Measurements from ENCODE around the gene TYMS.

The TYMS gene

GRCh38 chr18:641224-641623 lies 16.2 kb upstream of the TYMS start:
- DNase-seq (ENCODE audit: low read depth, low spot score): no peak
- no peak overlapping the region for H3K27ac ChIP-seq

GRCh38 chr18:644395-645004 lies 13.0 kb upstream of the TYMS start:
- no peak for DNase-seq (ENCODE audit: low read depth, low spot score)
- H3K27ac ChIP-seq: no peak overlapping the region

GRCh38 chr18:647304-647703 lies 10.1 kb upstream of the TYMS start:
- no peak overlapping the region for H3K27ac ChIP-seq
- no peak for DNase-seq (ENCODE audit: low read depth, low spot score)

- DNase-seq (ENCODE audit: low read depth, low spot score): no peak
- H3K27ac ChIP-seq: no peak overlapping the region
Measured at GRCh38 chr18:649341-649740, 8.1 kb upstream of the TYMS start.

- DNase-seq (ENCODE audit: low read depth, low spot score): no peak
- H3K27ac ChIP-seq: no peak overlapping the region
Measured at GRCh38 chr18:650428-650858, 7.0 kb upstream of the TYMS start.

- no peak overlapping the region for H3K27ac ChIP-seq
Measured at GRCh38 chr18:652131-652530, 5.3 kb upstream of the TYMS start.

GRCh38 chr18:653512-653911 lies 3.9 kb upstream of the TYMS start:
- H3K27ac ChIP-seq: no peak overlapping the region
- DNase-seq (ENCODE audit: low read depth, low spot score): no peak

More at GRCh38 chr18:652131-652530, 5.3 kb upstream of the TYMS start:
- DNase-seq (ENCODE audit: low read depth, low spot score): no peak

GRCh38 chr18:654601-655000 lies 2.9 kb upstream of the TYMS start:
- no peak overlapping the region for H3K27ac ChIP-seq
- no peak for DNase-seq (ENCODE audit: low read depth, low spot score)

GRCh38 chr18:655445-655844 lies 2.0 kb upstream of the TYMS start:
- DNase-seq (ENCODE audit: low read depth, low spot score): no peak
- no peak overlapping the region for H3K27ac ChIP-seq

GRCh38 chr18:658001-658946 lies 821 bp downstream of the TYMS start:
- DNase-seq (ENCODE audit: low read depth, low spot score): peak; percentile 31
- peak overlapping the region; percentile 72 for H3K27ac ChIP-seq

- H3K27ac ChIP-seq: no peak overlapping the region
- no peak for DNase-seq (ENCODE audit: low read depth, low spot score)
Measured at GRCh38 chr18:658947-659533, 1.6 kb downstream of the TYMS start.

- no peak overlapping the region for H3K27ac ChIP-seq
- no peak for DNase-seq (ENCODE audit: low read depth, low spot score)
Measured at GRCh38 chr18:659597-659996, 2.1 kb downstream of the TYMS start.

- no peak for DNase-seq (ENCODE audit: low read depth, low spot score)
- H3K27ac ChIP-seq: no peak overlapping the region
Measured at GRCh38 chr18:662197-662596, 4.7 kb downstream of the TYMS start.

- DNase-seq (ENCODE audit: low read depth, low spot score): no peak
- H3K27ac ChIP-seq: no peak overlapping the region
Measured at GRCh38 chr18:666177-666576, 8.7 kb downstream of the TYMS start.

- no peak for DNase-seq (ENCODE audit: low read depth, low spot score)
- H3K27ac ChIP-seq: no peak overlapping the region
Measured at GRCh38 chr18:666628-667027, 9.2 kb downstream of the TYMS start.

GRCh38 chr18:668260-668659 lies 10.8 kb downstream of the TYMS start:
- H3K27ac ChIP-seq: no peak overlapping the region
- no peak for DNase-seq (ENCODE audit: low read depth, low spot score)

GRCh38 chr18:669077-669476 lies 11.6 kb downstream of the TYMS start:
- DNase-seq (ENCODE audit: low read depth, low spot score): no peak
- no peak overlapping the region for H3K27ac ChIP-seq

- DNase-seq (ENCODE audit: low read depth, low spot score): no peak
- no peak overlapping the region for H3K27ac ChIP-seq
Measured at GRCh38 chr18:670522-670921, 13.1 kb downstream of the TYMS start.

GRCh38 chr18:671405-671804 lies 14.0 kb downstream of the TYMS start:
- H3K27ac ChIP-seq: no peak overlapping the region
- no peak for DNase-seq (ENCODE audit: low read depth, low spot score)

GRCh38 chr18:673317-673716 lies 15.9 kb downstream of the TYMS start:
- no peak overlapping the region for H3K27ac ChIP-seq
- DNase-seq (ENCODE audit: low read depth, low spot score): no peak

- no peak overlapping the region for H3K27ac ChIP-seq
- no peak for DNase-seq (ENCODE audit: low read depth, low spot score)
Measured at GRCh38 chr18:673769-674168, 16.3 kb downstream of the TYMS start.

Measured in epithelial cell of prostate (primary cell).